Measurements from ENCODE around the gene SRP9.
"Not testable (repeated sequence)": the region's sequence is repeated elsewhere in the genome, so short reads cannot be mapped to it uniquely, and the experiment has no call there.

Gene SRP9

DNA sequence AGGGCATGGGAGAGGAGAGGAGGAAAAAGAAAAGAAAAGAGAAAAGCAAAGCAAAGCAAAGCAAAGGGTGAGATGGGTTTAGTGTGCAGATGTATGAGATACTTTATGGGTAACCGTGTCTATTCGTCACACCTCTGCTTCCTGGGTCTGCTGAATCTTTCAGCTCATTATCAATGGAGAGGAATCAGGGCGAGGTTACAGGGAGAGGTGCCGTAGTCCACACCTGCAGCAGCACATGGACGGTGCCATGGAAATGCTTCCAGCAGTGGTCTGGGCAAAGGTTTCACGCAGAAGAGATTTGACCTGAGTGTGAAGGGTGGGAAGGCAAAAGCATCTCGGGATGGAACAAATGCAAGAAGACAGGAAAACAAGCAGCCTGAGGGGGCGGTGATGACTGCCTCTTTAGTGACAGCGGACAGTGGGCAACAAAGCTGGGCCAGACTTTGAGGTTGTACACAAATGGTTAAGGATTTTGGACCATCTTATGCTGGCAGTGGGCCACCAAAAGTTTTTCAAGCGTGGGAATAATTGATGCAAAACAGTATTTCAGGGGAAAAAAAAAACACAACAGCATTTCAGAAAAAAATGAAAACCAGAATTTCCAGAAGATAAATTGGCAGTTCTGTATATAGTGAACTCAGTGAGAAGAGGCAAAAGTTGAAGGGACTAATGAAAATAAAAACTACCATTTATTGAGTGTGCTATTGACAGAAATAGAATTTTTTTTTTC lies 19.5 kb upstream of the SRP9 start:
- DNase-seq, result no peak

GRCh38 chr1:225759972-225760371 lies 17.7 kb upstream of the SRP9 start:
- DNase-seq, result not testable (repeated sequence)

DNA sequence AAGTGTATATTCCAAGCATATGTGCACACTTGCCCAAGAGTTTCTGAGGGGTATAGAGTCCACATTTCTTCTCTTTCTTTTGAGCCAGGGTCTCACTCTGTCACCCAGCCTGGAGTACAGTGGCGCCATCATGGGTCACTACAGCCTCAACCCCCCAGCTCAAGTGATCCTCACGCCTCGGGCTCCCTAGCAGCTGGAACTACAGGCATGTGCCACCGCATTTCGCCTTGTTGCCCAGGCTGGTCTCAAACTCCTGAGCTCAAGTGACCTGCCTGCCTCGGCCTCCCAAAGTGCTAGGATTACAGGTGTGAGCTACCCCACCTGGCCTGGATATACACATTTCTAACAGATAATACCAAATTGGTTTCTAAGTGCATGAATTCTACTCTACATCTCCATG lies 17.1 kb upstream of the SRP9 start:
- no peak for DNase-seq

GRCh38 chr1:225761395-225761794 lies 16.2 kb upstream of the SRP9 start:
- DNase-seq, result not testable (repeated sequence)

GRCh38 chr1:225762002-225762441 lies 15.6 kb upstream of the SRP9 start:
- no peak for DNase-seq

DNA sequence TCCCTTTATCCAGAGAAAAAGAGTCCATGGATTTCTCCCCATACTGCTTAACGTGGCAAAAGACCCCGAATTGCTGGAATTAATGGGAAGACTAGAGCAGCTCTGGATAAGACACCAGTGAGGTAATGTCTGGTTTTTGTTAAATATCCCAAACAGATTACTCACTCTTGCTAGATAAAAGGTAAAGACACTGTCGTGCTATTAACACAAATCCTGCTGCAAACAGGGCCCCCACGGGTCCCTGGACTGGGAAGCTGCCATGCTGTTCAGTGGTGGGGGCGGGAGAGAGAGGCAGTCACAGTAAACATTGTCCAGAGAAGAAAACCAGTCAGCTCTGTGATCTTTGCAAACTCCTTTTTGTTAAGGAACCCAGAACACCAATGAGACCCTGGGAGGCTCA lies 15.2 kb upstream of the SRP9 start:
- no peak for DNase-seq

DNA sequence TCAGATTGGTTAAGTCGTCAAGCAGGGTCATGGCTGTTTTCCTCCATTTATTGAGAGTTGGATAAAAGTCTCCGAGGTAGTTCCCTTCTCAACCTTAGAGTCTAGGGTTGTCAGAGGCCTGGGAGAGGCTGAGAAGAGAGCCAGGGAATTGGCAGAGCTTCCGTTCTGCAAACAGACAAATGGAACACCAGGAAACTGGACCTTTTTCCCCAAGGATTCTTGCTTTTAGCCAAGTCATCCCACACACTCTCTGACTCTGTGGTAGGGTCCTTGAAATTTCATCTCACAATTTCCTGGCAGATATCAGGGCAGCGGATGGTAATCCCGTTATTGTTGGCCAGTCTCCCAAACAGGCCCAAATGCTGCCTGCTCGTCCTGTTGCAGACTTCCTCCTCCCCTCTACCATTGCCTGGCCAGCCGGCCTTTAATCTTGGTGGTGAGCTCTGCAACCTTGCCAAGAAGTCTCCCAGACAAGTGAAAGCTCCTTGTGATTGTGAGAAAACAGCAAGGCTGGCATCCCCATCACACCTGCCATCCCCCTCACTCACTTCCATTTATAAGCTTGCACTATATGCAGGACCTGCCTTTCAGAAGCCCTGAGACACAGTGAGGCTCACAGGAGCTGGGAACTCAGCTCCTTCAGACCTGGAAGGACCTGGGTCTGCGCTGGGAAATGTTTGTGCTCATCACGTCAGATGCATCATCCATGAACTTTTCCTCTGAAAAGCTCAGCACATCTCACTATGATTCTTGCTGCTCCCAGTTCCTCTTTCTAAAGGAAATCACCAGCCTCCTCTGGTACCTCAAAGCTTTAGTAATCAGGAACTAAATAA lies 13.7 kb upstream of the SRP9 start:
- DNase-seq, result no peak

- no peak for DNase-seq
Measured at GRCh38 chr1:225765982-225766674, 11.5 kb upstream of the SRP9 start.

GRCh38 chr1:225766967-225767633 lies 10.5 kb upstream of the SRP9 start:
- DNase-seq, result no peak

DNA sequence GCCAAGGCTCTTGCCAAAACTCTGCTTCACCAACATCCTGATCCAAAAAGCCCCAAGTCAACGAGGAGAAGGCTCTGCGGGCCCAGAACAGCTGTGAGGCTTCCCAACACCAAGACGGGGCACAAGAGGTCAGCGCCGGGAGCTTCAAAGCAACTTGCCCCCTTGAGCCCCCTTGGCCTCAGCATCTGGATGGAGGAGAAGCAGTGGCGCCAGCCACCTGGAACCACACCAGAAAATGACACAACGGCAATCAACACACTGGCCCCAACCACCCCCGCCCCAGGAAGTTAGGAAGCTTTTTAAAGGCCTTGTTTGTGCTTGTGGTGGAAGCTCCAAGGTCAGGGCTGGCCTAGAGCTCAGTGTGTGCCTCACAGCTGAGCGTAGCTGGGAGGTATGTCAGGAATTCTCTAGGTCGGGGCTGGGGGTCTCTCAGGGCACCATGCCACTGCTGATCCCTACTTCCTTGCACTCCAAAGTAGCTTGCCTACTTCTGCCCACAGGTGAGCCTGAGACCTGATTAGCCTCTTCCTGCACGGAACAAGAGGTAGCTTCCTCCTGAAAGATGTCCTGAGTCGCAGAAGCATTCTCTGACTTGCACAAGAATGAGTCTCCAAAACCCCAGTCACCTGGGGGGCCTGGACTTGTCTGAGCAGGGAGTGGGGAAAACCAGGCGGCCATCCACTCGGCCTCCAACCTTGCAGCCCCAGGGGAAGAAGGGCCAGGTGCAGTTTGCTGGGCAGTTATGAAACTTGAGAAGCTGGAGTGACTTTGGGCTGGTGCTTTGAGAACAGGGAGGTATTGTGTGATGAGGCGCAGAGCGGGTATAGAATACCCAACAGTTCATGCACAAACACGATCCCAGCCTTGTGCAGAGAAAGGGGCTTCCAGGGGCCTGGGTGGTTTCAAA lies 9.7 kb upstream of the SRP9 start:
- no peak for DNase-seq

DNA sequence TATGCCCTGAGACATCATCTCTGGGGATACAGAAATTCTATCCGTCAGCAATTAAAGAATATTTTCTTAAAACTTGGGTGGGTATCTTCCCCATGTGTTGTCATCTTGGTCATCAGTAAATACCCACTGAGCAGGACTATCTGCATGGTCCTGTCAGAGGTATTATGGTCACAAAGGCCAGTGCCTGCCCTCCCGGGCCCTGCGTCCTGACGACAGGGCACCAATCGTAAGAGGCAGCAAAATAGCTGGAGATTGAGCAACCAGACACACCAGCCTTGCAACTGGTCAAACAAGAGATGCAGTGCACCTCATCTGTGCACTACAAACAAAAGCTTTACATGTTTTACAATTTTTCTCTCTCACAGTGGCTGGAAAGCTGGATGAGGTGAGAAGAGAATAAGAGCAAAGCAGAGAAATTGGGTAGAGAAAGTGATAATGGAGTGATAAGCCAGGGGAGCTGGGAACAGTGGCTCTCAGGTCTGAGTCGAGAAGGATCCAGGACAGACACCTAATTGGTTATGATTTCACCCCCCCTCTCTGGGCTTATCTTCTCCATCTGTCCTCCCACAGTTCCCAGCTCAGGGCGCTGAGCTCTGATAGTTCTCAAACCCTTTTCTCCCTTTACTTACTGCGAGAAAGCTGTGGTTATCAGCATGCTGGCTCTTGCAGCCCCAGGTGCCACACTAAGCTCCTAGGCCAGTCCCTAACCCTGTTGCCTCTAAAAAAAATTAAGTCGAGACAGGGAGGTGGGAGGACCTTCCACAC lies 8.8 kb upstream of the SRP9 start:
- no peak for DNase-seq

DNA sequence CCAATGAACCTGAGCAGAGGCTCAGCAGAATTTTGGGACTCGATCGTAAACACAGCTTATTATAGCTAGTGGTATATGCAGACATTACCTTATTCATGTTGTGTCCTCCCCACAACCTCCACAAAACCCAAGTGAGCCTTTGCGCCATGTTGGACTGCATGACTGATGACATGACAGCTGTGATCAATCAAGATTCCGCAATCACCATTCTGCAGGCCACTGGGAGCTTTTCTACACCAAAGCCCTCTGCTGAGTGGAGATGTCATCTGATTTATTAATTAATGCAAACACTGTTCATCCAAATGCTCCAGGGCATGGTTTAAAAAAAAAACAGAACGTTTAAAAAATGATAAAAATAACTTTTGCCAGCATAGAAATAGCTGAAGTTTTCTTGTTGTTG lies 7.9 kb upstream of the SRP9 start:
- DNase-seq, result no peak

GRCh38 chr1:225770561-225771248 lies 6.9 kb upstream of the SRP9 start:
- no peak for DNase-seq

DNA sequence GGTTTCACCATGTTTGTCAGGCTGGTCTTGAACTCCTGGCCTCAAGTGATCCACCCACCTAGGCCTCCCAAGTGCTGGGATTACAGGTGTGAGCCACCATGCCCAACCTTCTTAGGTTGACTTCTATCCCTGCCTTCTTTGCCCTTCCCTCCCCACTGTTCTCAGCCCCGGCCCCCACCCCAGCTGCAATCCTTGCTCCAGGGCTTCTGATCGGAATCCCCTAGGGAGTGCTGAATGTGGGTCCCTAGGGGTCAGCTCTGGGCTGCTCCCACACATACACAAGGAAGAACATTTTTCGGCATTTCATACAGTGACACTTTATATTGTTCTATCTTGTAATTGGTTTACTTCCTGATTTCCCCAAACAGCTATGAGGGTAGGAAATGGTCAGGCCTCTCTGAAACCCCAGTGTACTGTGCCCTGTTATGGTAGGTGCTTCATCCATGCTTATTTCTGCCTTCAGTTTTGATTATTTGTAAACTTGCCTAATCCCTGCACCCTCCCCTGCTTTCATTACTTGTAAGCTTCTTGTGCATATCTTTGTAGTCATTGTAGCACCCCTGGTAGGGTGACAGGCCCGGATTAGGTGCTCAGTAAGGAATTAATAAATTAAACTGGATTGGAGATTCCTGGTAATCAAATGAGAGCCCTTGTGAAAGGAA lies 5.8 kb upstream of the SRP9 start:
- DNase-seq, result no peak

GRCh38 chr1:225772323-225772768 lies 5.3 kb upstream of the SRP9 start:
- DNase-seq, result no peak

DNA sequence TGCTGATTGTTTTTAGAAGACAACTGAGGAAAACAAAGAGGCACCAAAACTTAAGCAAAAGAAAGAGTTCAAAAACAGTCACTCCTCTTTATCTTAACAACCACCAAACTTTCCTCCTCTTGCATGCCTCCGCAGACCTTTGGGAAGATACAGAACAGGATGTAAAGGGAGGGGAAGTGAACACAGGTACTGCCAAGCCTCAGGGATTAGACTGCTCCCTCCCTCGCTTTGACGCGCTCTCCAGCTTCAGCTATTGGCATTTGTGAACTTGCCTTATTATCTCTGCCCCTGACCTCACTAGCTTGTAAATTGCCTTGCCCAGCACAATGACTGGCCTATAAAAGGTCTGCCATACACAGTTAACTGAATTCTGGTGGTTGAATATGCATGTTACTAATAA lies 4.8 kb upstream of the SRP9 start:
- DNase-seq, result no peak

DNA sequence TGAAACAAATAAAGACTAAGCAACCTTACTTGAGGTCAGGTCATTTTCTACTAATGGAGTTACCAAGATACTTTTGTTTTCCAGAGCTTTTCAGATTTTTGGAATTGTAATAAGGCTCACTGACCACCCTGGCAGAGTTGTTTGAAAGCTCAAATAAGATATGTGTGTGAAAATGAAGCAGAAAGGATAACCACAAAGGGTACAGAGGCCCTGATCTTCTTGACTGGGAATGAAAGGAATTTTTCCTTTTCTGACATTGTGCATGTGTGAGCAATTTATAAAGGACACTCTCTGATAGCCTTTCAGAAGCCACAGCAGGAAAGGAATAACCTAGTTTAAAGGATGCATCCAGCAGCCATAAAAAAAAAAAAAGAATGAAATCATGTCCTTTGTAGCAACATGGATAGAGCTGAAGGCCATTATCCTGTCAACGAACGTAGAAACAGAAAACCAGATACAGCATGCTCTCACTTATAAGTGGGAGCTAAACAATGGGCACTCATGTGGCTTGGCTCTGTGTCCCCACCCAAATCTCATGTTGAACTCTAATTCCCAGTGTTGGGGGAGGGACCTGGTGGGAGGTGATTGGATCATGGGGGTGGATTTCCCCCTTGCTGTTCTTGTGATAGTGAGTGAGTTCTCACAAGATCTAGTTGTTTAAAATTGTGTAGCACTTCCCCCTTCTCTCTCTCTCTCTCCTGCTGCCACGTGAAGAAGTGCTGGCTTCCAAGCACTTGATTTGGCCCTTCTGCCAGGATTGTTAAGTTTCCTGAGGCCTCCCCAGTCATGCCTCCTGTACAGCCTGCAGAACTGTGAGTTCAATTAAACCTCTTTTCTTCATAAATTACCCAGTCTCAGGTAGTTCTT lies 3.1 kb upstream of the SRP9 start:
- DNase-seq, result no peak

GRCh38 chr1:225776294-225776693 lies 1.3 kb upstream of the SRP9 start:
- no peak for DNase-seq

DNA sequence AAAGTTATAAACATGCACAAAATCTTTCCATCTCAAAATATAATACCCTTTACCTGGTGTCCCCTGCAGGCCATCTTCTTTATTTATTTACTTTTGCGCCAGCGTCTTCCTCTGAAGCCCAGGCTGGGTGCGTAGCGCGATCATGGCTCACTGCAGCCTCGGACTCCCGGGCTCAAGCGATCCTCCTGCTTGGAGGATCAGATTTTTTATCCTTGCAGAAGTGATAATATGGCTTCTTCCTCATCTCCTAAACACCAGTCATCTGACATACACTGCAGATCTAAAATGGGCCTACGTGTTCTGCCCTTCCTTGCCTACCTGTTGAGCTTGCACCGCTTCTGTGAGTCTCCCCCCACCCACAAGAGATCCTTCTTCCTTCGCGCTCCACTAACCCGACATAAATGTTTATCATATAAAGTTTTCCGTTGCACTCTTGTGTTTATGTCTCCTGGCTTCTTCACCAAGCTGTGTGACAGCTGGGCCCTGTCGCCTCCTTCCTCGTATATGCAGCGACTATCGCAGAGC lies 506 bp upstream of the SRP9 start:
- no peak for DNase-seq

All from activated CD4-positive, CD25-positive, alpha-beta regulatory T cell treated with anti-CD3 and anti-CD28 coated beads, Interleukin-2, amount 50 U/mL, for 72 hours (primary cell).